GM12878 (cell line): Measurements from ENCODE around the gene LMF1. TPM values are rescaled to one million over a fixed set of nuclear protein-coding genes. Genes with fewer than 3 reads are reported as not detected.

Experiments used
- ATAC-seq: fragments of 200-7000 bp; cut with Tn5 transposase; 3 replicates; pipeline ENCODE4 v1.9.1; 2020; ENCODE audit warnings: mild to moderate bottlenecking, moderate library complexity
- BruUV-seq: library from RNA; stranded (reverse); fragments of 400-500 nt; replicated peaks from 2 replicates; lab custom pipeline; 2021; lab: Mats Ljungman, UMichigan
- CTCF ChIA-PET: fragments of 300-600 bp; sonication (Branson Sonifier 250); formaldehyde crosslinking; extraction: SDS; loops from one replicate; lab custom pipeline; 2021; ENCODE audit warnings: inconsistent platforms; lab: Yijun Ruan, JAX
- POLR2A ChIA-PET: fragments of 350-600 bp; formaldehyde crosslinking; extraction: SDS; loops from one replicate; lab custom pipeline; 2021; ENCODE audit warnings: inconsistent platforms; lab: Charles Lee
- RAD21 ChIA-PET: fragments of 300-600 bp; sonication (Branson Sonifier 250); formaldehyde crosslinking; loops from one replicate; lab custom pipeline; 2023; ENCODE audit warnings: antibody characterized with exemption; ENCODE audit not compliant: unreplicated experiment; lab: Charles Lee
- SMC1A ChIA-PET: fragments of 300-600 bp; sonication (Branson Sonifier 250); formaldehyde crosslinking; loops from one replicate; lab custom pipeline; 2023; ENCODE audit not compliant: unreplicated experiment, uncharacterized antibody; lab: Charles Lee
- DNase-seq: peaks from one replicate; pipeline ENCODE4 v3.0.0-alpha.2; 2011; ENCODE audit warnings: low read depth, low spot score
- FAIRE-seq: peaks from 3 replicates; lab custom pipeline; 2011; peaks lifted over from hg19 to GRCh38; lab: Jason Lieb, UNC
- H2AFZ ChIP-seq: 2 replicates; pipeline ENCODE4 v1.6.0; 2011; ENCODE audit warnings: low read depth, low read length, control low read depth; ENCODE audit not compliant: control insufficient read depth
- H3K27ac ChIP-seq: 2 replicates; pipeline ENCODE4 v1.5.1; 2011; ENCODE audit warnings: control low read depth; ENCODE audit not compliant: control insufficient read depth, insufficient read depth
- H3K27me3 ChIP-seq, 2 experiments: replicated peaks in 1 of 2; 2 replicates each; pipeline versions ENCODE4 v1.6.0 to v1.6.1; 2011; ENCODE audit warnings: low read length in 1 of 2; ENCODE audit not compliant: control insufficient read depth in 2 of 2, insufficient read depth in 2 of 2
- H3K36me3 ChIP-seq, 2 experiments: 2 replicates each; pipeline ENCODE4 v1.5.1; 2011; ENCODE audit warnings: low read length in 1 of 2; ENCODE audit not compliant: control insufficient read depth in 2 of 2, insufficient read depth in 2 of 2
- H3K4me1 ChIP-seq: 2 replicates; pipeline ENCODE4 v1.6.1; 2011; ENCODE audit warnings: mild to moderate bottlenecking, low read length, moderate library complexity, mixed read lengths; ENCODE audit not compliant: control insufficient read depth, insufficient read depth
- H3K4me2 ChIP-seq: 2 replicates; pipeline ENCODE4 v1.6.0; 2011; ENCODE audit warnings: control low read depth; ENCODE audit not compliant: control insufficient read depth, insufficient read depth
- H3K4me3 ChIP-seq: fragments of 200-600 bp; sonication (generic); 2 replicates; pipeline ENCODE4 v1.5.1; 2016
- H3K79me2 ChIP-seq: 2 replicates; pipeline ENCODE4 v1.6.0; 2011; ENCODE audit warnings: low read length; ENCODE audit not compliant: control insufficient read depth, insufficient read depth
- H3K9ac ChIP-seq: 2 replicates; pipeline ENCODE4 v1.8.0; 2011; ENCODE audit warnings: low read length, control low read depth, mixed read lengths; ENCODE audit not compliant: control insufficient read depth, insufficient read depth
- H3K9me3 ChIP-seq: replicated peaks from 3 replicates; pipeline ENCODE4 v1.5.1; 2011; ENCODE audit warnings: mild to moderate bottlenecking, low read length; ENCODE audit not compliant: control insufficient read depth, insufficient read depth
- H4K20me1 ChIP-seq: 2 replicates; pipeline ENCODE4 v1.6.0; 2011; ENCODE audit not compliant: control insufficient read depth, insufficient read depth
- CEBPB ChIP-seq, 2 experiments: fragments of 150-350 bp in 1 of 2; IDR thresholded peaks; 2 replicates each; pipeline ENCODE4 v1.6.1; 2012 to 2014; ENCODE audit warnings: low read depth in 2 of 2, low read length in 2 of 2, borderline replicate concordance in 1 of 2, inconsistent platforms in 1 of 2
- CHD4 ChIP-seq: fragments of 200-600 bp; sonication (generic); IDR thresholded peaks from 2 replicates; pipeline ENCODE4 v1.6.1; 2016; ENCODE audit warnings: mild to moderate bottlenecking
- KAT2A ChIP-seq: conservative IDR thresholded peaks from 2 replicates; pipeline ENCODE4 v1.6.1; 2011; ENCODE audit warnings: low read depth, low read length; ENCODE audit not compliant: control insufficient read depth
- MEF2A ChIP-seq: IDR thresholded peaks from 2 replicates; pipeline ENCODE4 v1.6.1; 2011; ENCODE audit warnings: low read depth, mild to moderate bottlenecking, low read length, moderate library complexity; ENCODE audit not compliant: insufficient read depth
- MEF2B ChIP-seq: fragments of 450-650 bp; IDR thresholded peaks from 2 replicates; pipeline ENCODE4 v1.6.1; 2018; ENCODE audit warnings: mild to moderate bottlenecking, moderate library complexity; ENCODE audit not compliant: partially characterized antibody, poor library complexity, severe bottlenecking
- NFXL1 ChIP-seq: fragments of 450-650 bp; IDR thresholded peaks from 2 replicates; pipeline ENCODE4 v1.6.1; 2017; ENCODE audit warnings: antibody characterized with exemption, mild to moderate bottlenecking, borderline replicate concordance
- RBBP5 ChIP-seq: fragments of 200-600 bp; sonication (generic); conservative IDR thresholded peaks from 2 replicates; pipeline ENCODE4 v1.6.1; 2016
- RFX5 ChIP-seq: IDR thresholded peaks from 2 replicates; pipeline ENCODE4 v1.6.1; 2011; ENCODE audit warnings: low read depth, low read length, improper control_type of control experiment
- SMAD1 ChIP-seq: fragments of 450-650 bp; IDR thresholded peaks from 2 replicates; pipeline ENCODE4 v1.6.1; 2018; ENCODE audit warnings: mild to moderate bottlenecking, low read depth; ENCODE audit not compliant: partially characterized antibody
- SMARCA5 ChIP-seq: fragments of 450-650 bp; IDR thresholded peaks from 2 replicates; pipeline ENCODE4 v1.6.1; 2017; ENCODE audit warnings: mild to moderate bottlenecking
- SMC3 ChIP-seq: IDR thresholded peaks from 2 replicates; pipeline ENCODE4 v1.6.1; 2011; ENCODE audit warnings: low read length, improper control_type of control experiment, borderline replicate concordance
- TAF1 ChIP-seq: IDR thresholded peaks from 2 replicates; pipeline ENCODE4 v1.6.1; 2011; ENCODE audit warnings: mild to moderate bottlenecking, low read depth, low read length, borderline replicate concordance
- ZNF274 ChIP-seq: IDR thresholded peaks from one replicate; pipeline ENCODE4 v1.8.0; 2011; ENCODE audit not compliant: insufficient read length, insufficient read depth
- ZSCAN29 ChIP-seq: fragments of 450-650 bp; IDR thresholded peaks from 2 replicates; pipeline ENCODE4 v1.6.1; 2017; ENCODE audit warnings: mild to moderate bottlenecking, moderate library complexity
- WGBS: methylation state at CpG from one replicate; pipeline ENCODE4 v1.1.6; 2016; ENCODE audit warnings: low lambda C conversion rate; ENCODE audit not compliant: insufficient replicate concordance, insufficient coverage; ENCODE audit errors: missing lambda C conversion rate; 5-methylcytosine and 5-hydroxymethylcytosine counted together
- in situ Hi-C: fragments of 300-500 bp; cut with MboI; formaldehyde crosslinking; loops from 9 replicates; pipeline ENCODE4 v1.14.3; 2018; ENCODE audit warnings: mixed read lengths
- intact Hi-C: fragments of 100-400 bp; cut with micrococcal nuclease; formaldehyde crosslinking; loops from one replicate; pipeline ENCODE4 v1.14.2; 2022; ENCODE audit not compliant: unreplicated experiment
- polyA plus RNA-seq, 11 experiments: library from polyadenylated mRNA; depleted of rRNA in 4 of 11; unstranded in 6 of 11; stranded (reverse) in 5 of 11; fragments of >200 nt; fragmentation: Nextera tagmentation in 4 of 11; fragmentation: Illumina TruSeq in 1 of 11; extraction: Ambion mirVana in 4 of 11; extraction: Trizol in 1 of 11; gene quantifications; 1 replicate in 1 of 11; 2 replicates in 10 of 11; pipeline versions ENCODE4 v1.2.1 to v1.2.3, GENCODE V29; 2011 to 2016; ENCODE audit warnings: inconsistent platforms in 2 of 11, missing spikeins in 2 of 11, low read depth in 1 of 11
- total RNA-seq, 4 experiments: library from RNA; depleted of rRNA in 3 of 4; stranded (reverse); fragments of >200 nt in 3 of 4; fragmentation: Illumina TruSeq in 1 of 4; extraction: Trizol in 1 of 4; gene quantifications; 2 replicates each; pipeline versions ENCODE4 v1.2.1 to v1.2.3, GENCODE V29; 2013 to 2021
- TF ChIP-seq, protein P1 (sequence below): fragments of 450-650 bp; IDR thresholded peaks from 2 replicates; pipeline ENCODE4 v1.6.1; 2017; ENCODE audit warnings: mild to moderate bottlenecking, moderate library complexity
- TF ChIP-seq, protein P2 (sequence below): fragments of 450-650 bp; formaldehyde crosslinking; IDR thresholded peaks from 2 replicates; pipeline ENCODE4 v1.4.0; 2022; ENCODE audit warnings: mild to moderate bottlenecking, moderate library complexity
- TF ChIP-seq, protein P3 (sequence below): fragments of 450-650 bp; IDR thresholded peaks from 2 replicates; pipeline ENCODE4 v1.6.1; 2017; ENCODE audit warnings: mild to moderate bottlenecking, low read depth, inconsistent platforms; ENCODE audit not compliant: poor library complexity, severe bottlenecking

The LMF1 gene
- total and polyA plus RNA-seq, 10 of the 15 experiments (the other 5 are each of a cell fraction or from before 2014, with no cell fraction given): 0.18 to 3.2 (median 1.4) TPM; not detected in 1

DNA sequence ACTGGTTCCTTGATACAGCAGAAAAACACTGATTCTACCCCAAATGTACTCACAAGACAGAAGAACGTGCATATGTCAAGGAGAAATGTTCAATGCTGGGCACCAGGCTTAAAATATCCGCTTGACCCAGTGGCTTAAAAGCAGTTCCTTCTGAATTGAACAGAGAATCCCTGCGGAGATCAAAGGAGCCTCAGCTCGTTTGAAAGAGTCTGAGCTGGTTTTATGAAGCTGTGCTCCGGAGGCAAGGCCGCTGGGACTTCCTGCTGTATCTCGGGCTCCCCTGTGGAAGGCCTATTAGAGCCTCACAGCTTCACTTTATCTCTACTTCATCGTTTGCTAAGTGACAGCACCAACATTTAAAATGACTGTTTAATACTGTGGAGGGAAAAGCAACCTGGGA, 2.2 kb downstream of the LMF1 start:
- ChIA-PET CTCF (no interaction called here), POLR2A (no interaction called here), RAD21 (no interaction called here), SMC1A (no interaction called here)
- in situ Hi-C loops: no loop called here
- H3K4me1 ChIP-seq: peaks cover 3% of the 10 kb centered on the region
- H3K4me2 ChIP-seq: no peak overlapping the region
- H3K36me3 ChIP-seq: no peaks in the 10 kb centered on the region
- WGBS: 73% methylated on average over 8 of the region's 8 CpGs
- DNase-seq (no peak), ATAC-seq (no peak), FAIRE-seq (no peak)
- no TSS peak for BruUV-seq
- no peak overlapping the region for H3K27ac ChIP-seq
- H4K20me1 ChIP-seq: no peaks in the 10 kb centered on the region
- no peak overlapping the region for H2AFZ ChIP-seq
- intact Hi-C loops: no loop called here
- H3K79me2 ChIP-seq: no peaks in the 10 kb centered on the region; the same call in 1 of the 2 replicates
- no peak overlapping the region for H3K4me3 ChIP-seq
- no peak overlapping the region for H3K9ac ChIP-seq
- H3K27me3 ChIP-seq: no peaks in the 10 kb centered on the region; a peak in 1 of 4 replicates
- peaks cover 2% of the 10 kb centered on the region; the same call in 1 of the 3 replicates for H3K9me3 ChIP-seq
- TF ChIP-seq, protein P1, sequence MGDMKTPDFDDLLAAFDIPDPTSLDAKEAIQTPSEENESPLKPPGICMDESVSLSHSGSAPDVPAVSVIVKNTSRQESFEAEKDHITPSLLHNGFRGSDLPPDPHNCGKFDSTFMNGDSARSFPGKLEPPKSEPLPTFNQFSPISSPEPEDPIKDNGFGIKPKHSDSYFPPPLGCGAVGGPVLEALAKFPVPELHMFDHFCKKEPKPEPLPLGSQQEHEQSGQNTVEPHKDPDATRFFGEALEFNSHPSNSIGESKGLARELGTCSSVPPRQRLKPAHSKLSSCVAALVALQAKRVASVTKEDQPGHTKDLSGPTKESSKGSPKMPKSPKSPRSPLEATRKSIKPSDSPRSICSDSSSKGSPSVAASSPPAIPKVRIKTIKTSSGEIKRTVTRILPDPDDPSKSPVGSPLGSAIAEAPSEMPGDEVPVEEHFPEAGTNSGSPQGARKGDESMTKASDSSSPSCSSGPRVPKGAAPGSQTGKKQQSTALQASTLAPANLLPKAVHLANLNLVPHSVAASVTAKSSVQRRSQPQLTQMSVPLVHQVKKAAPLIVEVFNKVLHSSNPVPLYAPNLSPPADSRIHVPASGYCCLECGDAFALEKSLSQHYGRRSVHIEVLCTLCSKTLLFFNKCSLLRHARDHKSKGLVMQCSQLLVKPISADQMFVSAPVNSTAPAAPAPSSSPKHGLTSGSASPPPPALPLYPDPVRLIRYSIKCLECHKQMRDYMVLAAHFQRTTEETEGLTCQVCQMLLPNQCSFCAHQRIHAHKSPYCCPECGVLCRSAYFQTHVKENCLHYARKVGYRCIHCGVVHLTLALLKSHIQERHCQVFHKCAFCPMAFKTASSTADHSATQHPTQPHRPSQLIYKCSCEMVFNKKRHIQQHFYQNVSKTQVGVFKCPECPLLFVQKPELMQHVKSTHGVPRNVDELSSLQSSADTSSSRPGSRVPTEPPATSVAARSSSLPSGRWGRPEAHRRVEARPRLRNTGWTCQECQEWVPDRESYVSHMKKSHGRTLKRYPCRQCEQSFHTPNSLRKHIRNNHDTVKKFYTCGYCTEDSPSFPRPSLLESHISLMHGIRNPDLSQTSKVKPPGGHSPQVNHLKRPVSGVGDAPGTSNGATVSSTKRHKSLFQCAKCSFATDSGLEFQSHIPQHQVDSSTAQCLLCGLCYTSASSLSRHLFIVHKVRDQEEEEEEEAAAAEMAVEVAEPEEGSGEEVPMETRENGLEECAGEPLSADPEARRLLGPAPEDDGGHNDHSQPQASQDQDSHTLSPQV: no peak
- TF ChIP-seq MEF2B (no peak), ZSCAN29 (no peak), CHD4 (no peak), MEF2A (no peak), SMC3 (no peak), SMARCA5 (no peak), NFXL1 (no peak), RFX5 (no peak), CEBPB (IDR thresholded peaks at IDR 0.05; ENCODE audit: borderline replicate concordance in 1 of 2, low read depth in 2 of 2, low read length in 2 of 2) (no peak), TAF1 (no peak), ZNF274 (no peak), RBBP5 (no peak), SMAD1 (no peak), KAT2A (no peak)
- TF ChIP-seq, protein P2, sequence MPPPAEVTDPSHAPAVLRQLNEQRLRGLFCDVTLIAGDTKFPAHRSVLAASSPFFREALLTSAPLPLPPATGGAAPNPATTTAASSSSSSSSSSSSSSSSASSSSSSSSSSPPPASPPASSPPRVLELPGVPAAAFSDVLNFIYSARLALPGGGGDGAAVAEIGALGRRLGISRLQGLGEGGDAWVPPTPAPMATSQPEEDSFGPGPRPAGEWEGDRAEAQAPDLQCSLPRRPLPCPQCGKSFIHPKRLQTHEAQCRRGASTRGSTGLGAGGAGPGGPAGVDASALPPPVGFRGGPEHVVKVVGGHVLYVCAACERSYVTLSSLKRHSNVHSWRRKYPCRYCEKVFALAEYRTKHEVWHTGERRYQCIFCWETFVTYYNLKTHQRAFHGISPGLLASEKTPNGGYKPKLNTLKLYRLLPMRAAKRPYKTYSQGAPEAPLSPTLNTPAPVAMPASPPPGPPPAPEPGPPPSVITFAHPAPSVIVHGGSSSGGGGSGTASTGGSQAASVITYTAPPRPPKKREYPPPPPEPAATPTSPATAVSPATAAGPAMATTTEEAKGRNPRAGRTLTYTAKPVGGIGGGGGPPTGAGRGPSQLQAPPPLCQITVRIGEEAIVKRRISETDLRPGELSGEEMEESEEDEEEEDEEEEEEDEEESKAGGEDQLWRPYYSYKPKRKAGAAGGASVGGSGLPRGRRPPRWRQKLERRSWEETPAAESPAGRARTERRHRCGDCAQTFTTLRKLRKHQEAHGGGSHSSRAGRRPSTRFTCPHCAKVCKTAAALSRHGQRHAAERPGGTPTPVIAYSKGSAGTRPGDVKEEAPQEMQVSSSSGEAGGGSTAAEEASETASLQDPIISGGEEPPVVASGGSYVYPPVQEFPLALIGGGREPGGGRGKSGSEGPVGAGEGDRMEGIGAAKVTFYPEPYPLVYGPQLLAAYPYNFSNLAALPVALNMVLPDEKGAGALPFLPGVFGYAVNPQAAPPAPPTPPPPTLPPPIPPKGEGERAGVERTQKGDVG (CRISPR knock-in tag): no peak
- TF ChIP-seq, protein P3, sequence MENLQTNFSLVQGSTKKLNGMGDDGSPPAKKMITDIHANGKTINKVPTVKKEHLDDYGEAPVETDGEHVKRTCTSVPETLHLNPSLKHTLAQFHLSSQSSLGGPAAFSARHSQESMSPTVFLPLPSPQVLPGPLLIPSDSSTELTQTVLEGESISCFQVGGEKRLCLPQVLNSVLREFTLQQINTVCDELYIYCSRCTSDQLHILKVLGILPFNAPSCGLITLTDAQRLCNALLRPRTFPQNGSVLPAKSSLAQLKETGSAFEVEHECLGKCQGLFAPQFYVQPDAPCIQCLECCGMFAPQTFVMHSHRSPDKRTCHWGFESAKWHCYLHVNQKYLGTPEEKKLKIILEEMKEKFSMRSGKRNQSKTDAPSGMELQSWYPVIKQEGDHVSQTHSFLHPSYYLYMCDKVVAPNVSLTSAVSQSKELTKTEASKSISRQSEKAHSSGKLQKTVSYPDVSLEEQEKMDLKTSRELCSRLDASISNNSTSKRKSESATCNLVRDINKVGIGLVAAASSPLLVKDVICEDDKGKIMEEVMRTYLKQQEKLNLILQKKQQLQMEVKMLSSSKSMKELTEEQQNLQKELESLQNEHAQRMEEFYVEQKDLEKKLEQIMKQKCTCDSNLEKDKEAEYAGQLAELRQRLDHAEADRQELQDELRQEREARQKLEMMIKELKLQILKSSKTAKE: no peak
